GM23338 (cell line): ENCODE measurements around the gene CTNNA2. TPM values are rescaled to one million over a fixed set of nuclear protein-coding genes. Genes with fewer than 3 reads are reported as not detected.

Experiments used
- ATAC-seq: fragments of 200-7000 bp; cut with Tn5 transposase; 3 replicates; pipeline ENCODE4 v1.9.1; 2020
- DNase-seq: peaks from one replicate; pipeline ENCODE4 v3.0.0-alpha.2; 2015; ENCODE audit warnings: low spot score
- H2AFZ ChIP-seq: fragments of 200-600 bp; sonication (generic); 2 replicates; pipeline ENCODE4 v1.8.0; 2016; ENCODE audit warnings: antibody characterized with exemption, mild to moderate bottlenecking, moderate library complexity
- H3F3A ChIP-seq: fragments of 200-600 bp; sonication (generic); replicated peaks from 2 replicates; pipeline ENCODE4 v1.8.0; 2017; ENCODE audit warnings: antibody characterized with exemption, mixed run types, low read depth
- H3K27ac ChIP-seq: fragments of 200-600 bp; sonication (generic); 2 replicates; pipeline ENCODE4 v1.6.1; 2016; ENCODE audit warnings: low read depth
- H3K27me3 ChIP-seq: fragments of 200-600 bp; sonication (generic); 2 replicates; pipeline ENCODE4 v1.8.0; 2016; ENCODE audit warnings: mild to moderate bottlenecking, mixed run types, moderate library complexity; ENCODE audit not compliant: insufficient read depth
- H3K36me3 ChIP-seq: fragments of 200-600 bp; sonication (generic); 2 replicates; pipeline ENCODE4 v1.8.0; 2016; ENCODE audit warnings: mild to moderate bottlenecking; ENCODE audit not compliant: insufficient read depth
- H3K4me1 ChIP-seq: fragments of 200-600 bp; sonication (generic); 2 replicates; pipeline ENCODE4 v1.8.0; 2016; ENCODE audit warnings: mild to moderate bottlenecking, moderate library complexity; ENCODE audit not compliant: insufficient read depth
- H3K4me2 ChIP-seq: fragments of 200-600 bp; sonication (generic); 2 replicates; pipeline ENCODE4 v1.7.1; 2017; ENCODE audit warnings: mixed run types
- H3K4me3 ChIP-seq: fragments of 200-600 bp; sonication (generic); 2 replicates; pipeline ENCODE4 v1.6.1; 2016; ENCODE audit warnings: mixed run types
- H3K79me2 ChIP-seq: fragments of 200-600 bp; sonication (generic); replicated peaks from 2 replicates; pipeline ENCODE4 v1.8.0; 2017; ENCODE audit warnings: mild to moderate bottlenecking; ENCODE audit not compliant: insufficient read depth
- H3K9me2 ChIP-seq: fragments of 200-600 bp; sonication (generic); 2 replicates; pipeline ENCODE4 v1.8.0; 2017; ENCODE audit not compliant: insufficient read depth
- H4K20me1 ChIP-seq: fragments of 200-600 bp; sonication (generic); replicated peaks from 2 replicates; pipeline ENCODE4 v1.8.0; 2017; ENCODE audit warnings: mild to moderate bottlenecking; ENCODE audit not compliant: insufficient read depth
- H3K27ac Mint-ChIP-seq: 2 replicates; pipeline ENCODE4 v1.8.0; 2020; ENCODE audit warnings: inconsistent platforms, mild to moderate bottlenecking, moderate library complexity, mixed read lengths
- H3K27me3 Mint-ChIP-seq: 3 replicates; pipeline ENCODE4 v1.8.0; 2022; ENCODE audit warnings: low read depth, mild to moderate bottlenecking, moderate library complexity, mixed read lengths, inconsistent platforms; ENCODE audit not compliant: insufficient read depth, poor library complexity
- H3K36me3 Mint-ChIP-seq: 3 replicates; pipeline ENCODE4 v1.8.0; 2021; ENCODE audit warnings: low read depth, mild to moderate bottlenecking, inconsistent platforms, moderate library complexity, mixed read lengths
- H3K4me1 Mint-ChIP-seq: 3 replicates; pipeline ENCODE4 v1.8.0; 2020; ENCODE audit warnings: mild to moderate bottlenecking, inconsistent platforms, mixed read lengths
- H3K4me3 Mint-ChIP-seq: 3 replicates; pipeline ENCODE4 v1.8.0; 2021; ENCODE audit warnings: moderate library complexity, mild to moderate bottlenecking, inconsistent platforms, mixed read lengths
- H3K9me3 Mint-ChIP-seq: 3 replicates; pipeline ENCODE4 v1.8.0; 2020; ENCODE audit warnings: moderate library complexity, mild to moderate bottlenecking, inconsistent platforms, mixed read lengths
- CREB1 ChIP-seq: fragments of 250-450 bp; sonication (Bioruptor Pico); IDR thresholded peaks from 2 replicates; pipeline ENCODE4 v1.5.0; 2020; ENCODE audit warnings: low read depth, mild to moderate bottlenecking, moderate library complexity
- ETS1 ChIP-seq: IDR thresholded peaks from 2 replicates; pipeline ENCODE4 v1.6.1; 2016; ENCODE audit warnings: antibody characterized with exemption
- EZH2 ChIP-seq: fragments of 200-600 bp; sonication (generic); IDR thresholded peaks from one replicate; pipeline ENCODE4 v1.8.0; 2017; ENCODE audit warnings: antibody characterized with exemption, mild to moderate bottlenecking, low read depth; ENCODE audit not compliant: unreplicated experiment
- EZH2phosphoT487 ChIP-seq: fragments of 200-600 bp; sonication (generic); IDR thresholded peaks from one replicate; pipeline ENCODE4 v1.8.1; 2018; ENCODE audit warnings: antibody characterized with exemption; ENCODE audit not compliant: unreplicated experiment
- JUNB ChIP-seq: IDR thresholded peaks from one replicate; pipeline ENCODE4 v1.6.1; 2016; ENCODE audit warnings: antibody characterized with exemption; ENCODE audit not compliant: unreplicated experiment
- NANOG ChIP-seq: IDR thresholded peaks from 2 replicates; pipeline ENCODE4 v1.6.1; 2016; ENCODE audit warnings: antibody characterized with exemption, borderline replicate concordance
- POLR2AphosphoS5 ChIP-seq: IDR thresholded peaks from 2 replicates; pipeline ENCODE4 v1.6.1; 2016; ENCODE audit warnings: antibody characterized with exemption, low read depth
- REST ChIP-seq: IDR thresholded peaks from one replicate; pipeline ENCODE4 v1.6.1; 2018; ENCODE audit warnings: antibody characterized with exemption; ENCODE audit not compliant: unreplicated experiment
- STAT1 ChIP-seq: IDR thresholded peaks from one replicate; pipeline ENCODE4 v1.6.1; 2016; ENCODE audit warnings: antibody characterized with exemption; ENCODE audit not compliant: unreplicated experiment
- ZNF114 ChIP-seq: fragments of 250-450 bp; sonication (Bioruptor Pico); IDR thresholded peaks from 2 replicates; pipeline ENCODE4 v1.5.0; 2020; ENCODE audit warnings: mild to moderate bottlenecking, moderate library complexity
- ZNF331 ChIP-seq: fragments of 250-450 bp; sonication (Bioruptor Pico); IDR thresholded peaks from 2 replicates; pipeline ENCODE4 v1.5.0; 2020; ENCODE audit warnings: low read depth, mild to moderate bottlenecking, moderate library complexity
- polyA plus RNA-seq: library from polyadenylated mRNA; unstranded; fragments of >200 nt; fragmentation: Nextera tagmentation; extraction: Ambion mirVana; gene quantifications from 2 replicates; pipeline ENCODE4 v1.2.1, GENCODE V29; 2016
- total RNA-seq: library from RNA; depleted of rRNA; stranded (reverse); fragments of >200 nt; shearing (Covaris generic); gene quantifications from 2 replicates; pipeline ENCODE4 v1.2.3, GENCODE V29; 2014
- TF ChIP-seq, protein P1 (sequence below): fragments of 250-450 bp; sonication (Bioruptor Pico); IDR thresholded peaks from 2 replicates; pipeline ENCODE4 v1.5.0; 2020; ENCODE audit warnings: mild to moderate bottlenecking, moderate library complexity
- TF ChIP-seq, protein P2 (sequence below), 2 experiments: fragments of 200-600 bp in 1 of 2; sonication (generic) in 1 of 2; conservative IDR thresholded peaks; 2 replicates each; pipeline versions ENCODE4 v1.5.1 to v1.6.1; 2016 to 2017; ENCODE audit warnings: antibody characterized with exemption in 2 of 2, low read depth in 2 of 2, mild to moderate bottlenecking in 2 of 2, moderate library complexity in 1 of 2

Gene CTNNA2
- total and polyA plus RNA-seq, 2 experiments from 2014 or later = 6.4 to 15.6 TPM

DNA sequence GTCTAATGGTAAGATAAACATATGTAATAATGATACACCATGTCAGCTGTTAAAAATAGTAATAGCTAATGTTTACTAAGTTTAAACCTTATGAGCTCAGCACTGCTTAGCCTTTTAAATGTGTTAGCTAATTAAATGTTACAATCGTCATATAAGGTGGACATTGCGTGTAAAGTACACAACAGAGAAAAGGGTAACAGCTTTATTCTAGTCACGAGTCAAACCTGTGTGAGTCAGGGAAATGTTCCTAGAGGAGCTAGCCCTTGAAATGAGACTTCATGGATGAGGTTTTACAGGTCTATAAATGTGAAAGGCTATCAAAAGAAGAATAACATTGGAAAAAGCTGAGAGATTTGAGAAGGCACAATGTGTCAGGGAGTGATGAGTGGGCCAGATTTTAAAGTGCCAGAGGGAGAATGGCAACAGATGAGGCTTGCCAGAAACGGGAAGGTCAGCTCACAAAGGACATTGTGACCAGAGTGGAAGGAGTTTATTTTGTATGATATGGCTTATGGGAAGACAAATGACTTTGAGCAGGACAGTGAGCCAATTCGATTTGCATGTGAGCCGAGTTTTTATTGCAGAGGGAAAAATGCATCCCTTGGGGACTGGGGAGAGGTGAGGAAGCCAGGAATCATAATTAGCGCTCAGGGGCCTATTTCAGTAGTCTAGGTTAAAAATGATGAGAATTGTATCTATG is 276.3 kb downstream of the CTNNA2 start:
- Histone ChIP-seq H2AFZ (no peak overlapping the region), H3K4me2 (no peak overlapping the region), H3K27me3 (no peaks in the 10 kb centered on the region), H3F3A (no peaks in the 10 kb centered on the region), H3K79me2 (no peaks in the 10 kb centered on the region), H3K36me3 (no peaks in the 10 kb centered on the region), H3K9me2 (0 out of 2 replicates have a peak, but pooled peaks cover 6% of the 10 kb centered on the region), H3K4me1 (peaks cover 22% of the 10 kb centered on the region), H4K20me1 (no peaks in the 10 kb centered on the region), H3K4me3 (no peak overlapping the region), H3K27ac (peak overlapping the region; percentile 55; the same call in 1 of the 2 replicates)
- ATAC-seq (no peak), DNase-seq (no peak)
- peaks cover 2% of the 10 kb centered on the region for H3K27me3 Mint-ChIP-seq
- H3K4me3 Mint-ChIP-seq = no peak overlapping the region
- peaks cover 8% of the 10 kb centered on the region; the same call in 1 of the 3 replicates for H3K36me3 Mint-ChIP-seq
- TF ChIP-seq CREB1 (CRISPR knock-in tag) = no peak
- TF ChIP-seq REST = no peak
- no peak for TF ChIP-seq POLR2AphosphoS5
- TF ChIP-seq ZNF114 = no peak
- TF ChIP-seq, protein P1, sequence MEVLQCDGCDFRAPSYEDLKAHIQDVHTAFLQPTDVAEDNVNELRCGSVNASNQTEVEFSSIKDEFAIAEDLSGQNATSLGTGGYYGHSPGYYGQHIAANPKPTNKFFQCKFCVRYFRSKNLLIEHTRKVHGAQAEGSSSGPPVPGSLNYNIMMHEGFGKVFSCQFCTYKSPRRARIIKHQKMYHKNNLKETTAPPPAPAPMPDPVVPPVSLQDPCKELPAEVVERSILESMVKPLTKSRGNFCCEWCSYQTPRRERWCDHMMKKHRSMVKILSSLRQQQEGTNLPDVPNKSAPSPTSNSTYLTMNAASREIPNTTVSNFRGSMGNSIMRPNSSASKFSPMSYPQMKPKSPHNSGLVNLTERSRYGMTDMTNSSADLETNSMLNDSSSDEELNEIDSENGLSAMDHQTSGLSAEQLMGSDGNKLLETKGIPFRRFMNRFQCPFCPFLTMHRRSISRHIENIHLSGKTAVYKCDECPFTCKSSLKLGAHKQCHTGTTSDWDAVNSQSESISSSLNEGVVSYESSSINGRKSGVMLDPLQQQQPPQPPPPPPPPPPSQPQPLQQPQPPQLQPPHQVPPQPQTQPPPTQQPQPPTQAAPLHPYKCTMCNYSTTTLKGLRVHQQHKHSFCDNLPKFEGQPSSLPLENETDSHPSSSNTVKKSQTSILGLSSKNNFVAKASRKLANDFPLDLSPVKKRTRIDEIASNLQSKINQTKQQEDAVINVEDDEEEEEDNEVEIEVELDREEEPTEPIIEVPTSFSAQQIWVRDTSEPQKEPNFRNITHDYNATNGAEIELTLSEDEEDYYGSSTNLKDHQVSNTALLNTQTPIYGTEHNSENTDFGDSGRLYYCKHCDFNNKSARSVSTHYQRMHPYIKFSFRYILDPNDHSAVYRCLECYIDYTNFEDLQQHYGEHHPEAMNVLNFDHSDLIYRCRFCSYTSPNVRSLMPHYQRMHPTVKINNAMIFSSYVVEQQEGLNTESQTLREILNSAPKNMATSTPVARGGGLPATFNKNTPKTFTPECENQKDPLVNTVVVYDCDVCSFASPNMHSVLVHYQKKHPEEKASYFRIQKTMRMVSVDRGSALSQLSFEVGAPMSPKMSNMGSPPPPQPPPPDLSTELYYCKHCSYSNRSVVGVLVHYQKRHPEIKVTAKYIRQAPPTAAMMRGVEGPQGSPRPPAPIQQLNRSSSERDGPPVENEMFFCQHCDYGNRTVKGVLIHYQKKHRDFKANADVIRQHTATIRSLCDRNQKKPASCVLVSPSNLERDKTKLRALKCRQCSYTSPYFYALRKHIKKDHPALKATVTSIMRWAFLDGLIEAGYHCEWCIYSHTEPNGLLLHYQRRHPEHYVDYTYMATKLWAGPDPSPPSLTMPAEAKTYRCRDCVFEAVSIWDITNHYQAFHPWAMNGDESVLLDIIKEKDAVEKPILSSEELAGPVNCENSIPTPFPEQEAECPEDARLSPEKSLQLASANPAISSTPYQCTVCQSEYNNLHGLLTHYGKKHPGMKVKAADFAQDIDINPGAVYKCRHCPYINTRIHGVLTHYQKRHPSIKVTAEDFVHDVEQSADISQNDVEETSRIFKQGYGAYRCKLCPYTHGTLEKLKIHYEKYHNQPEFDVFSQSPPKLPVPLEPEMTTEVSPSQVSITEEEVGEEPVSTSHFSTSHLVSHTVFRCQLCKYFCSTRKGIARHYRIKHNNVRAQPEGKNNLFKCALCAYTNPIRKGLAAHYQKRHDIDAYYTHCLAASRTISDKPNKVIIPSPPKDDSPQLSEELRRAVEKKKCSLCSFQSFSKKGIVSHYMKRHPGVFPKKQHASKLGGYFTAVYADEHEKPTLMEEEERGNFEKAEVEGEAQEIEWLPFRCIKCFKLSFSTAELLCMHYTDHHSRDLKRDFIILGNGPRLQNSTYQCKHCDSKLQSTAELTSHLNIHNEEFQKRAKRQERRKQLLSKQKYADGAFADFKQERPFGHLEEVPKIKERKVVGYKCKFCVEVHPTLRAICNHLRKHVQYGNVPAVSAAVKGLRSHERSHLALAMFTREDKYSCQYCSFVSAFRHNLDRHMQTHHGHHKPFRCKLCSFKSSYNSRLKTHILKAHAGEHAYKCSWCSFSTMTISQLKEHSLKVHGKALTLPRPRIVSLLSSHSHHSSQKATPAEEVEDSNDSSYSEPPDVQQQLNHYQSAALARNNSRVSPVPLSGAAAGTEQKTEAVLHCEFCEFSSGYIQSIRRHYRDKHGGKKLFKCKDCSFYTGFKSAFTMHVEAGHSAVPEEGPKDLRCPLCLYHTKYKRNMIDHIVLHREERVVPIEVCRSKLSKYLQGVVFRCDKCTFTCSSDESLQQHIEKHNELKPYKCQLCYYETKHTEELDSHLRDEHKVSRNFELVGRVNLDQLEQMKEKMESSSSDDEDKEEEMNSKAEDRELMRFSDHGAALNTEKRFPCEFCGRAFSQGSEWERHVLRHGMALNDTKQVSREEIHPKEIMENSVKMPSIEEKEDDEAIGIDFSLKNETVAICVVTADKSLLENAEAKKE = no peak
- TF ChIP-seq NANOG = no peak
- no peak for TF ChIP-seq JUNB
- no peak for TF ChIP-seq EZH2
- no peak for TF ChIP-seq EZH2phosphoT487
- TF ChIP-seq STAT1 = no peak
- no peak for TF ChIP-seq ETS1
- TF ChIP-seq, protein P2, sequence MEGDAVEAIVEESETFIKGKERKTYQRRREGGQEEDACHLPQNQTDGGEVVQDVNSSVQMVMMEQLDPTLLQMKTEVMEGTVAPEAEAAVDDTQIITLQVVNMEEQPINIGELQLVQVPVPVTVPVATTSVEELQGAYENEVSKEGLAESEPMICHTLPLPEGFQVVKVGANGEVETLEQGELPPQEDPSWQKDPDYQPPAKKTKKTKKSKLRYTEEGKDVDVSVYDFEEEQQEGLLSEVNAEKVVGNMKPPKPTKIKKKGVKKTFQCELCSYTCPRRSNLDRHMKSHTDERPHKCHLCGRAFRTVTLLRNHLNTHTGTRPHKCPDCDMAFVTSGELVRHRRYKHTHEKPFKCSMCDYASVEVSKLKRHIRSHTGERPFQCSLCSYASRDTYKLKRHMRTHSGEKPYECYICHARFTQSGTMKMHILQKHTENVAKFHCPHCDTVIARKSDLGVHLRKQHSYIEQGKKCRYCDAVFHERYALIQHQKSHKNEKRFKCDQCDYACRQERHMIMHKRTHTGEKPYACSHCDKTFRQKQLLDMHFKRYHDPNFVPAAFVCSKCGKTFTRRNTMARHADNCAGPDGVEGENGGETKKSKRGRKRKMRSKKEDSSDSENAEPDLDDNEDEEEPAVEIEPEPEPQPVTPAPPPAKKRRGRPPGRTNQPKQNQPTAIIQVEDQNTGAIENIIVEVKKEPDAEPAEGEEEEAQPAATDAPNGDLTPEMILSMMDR (conservative IDR thresholded peaks at IDR 0.05; ENCODE audit: low read depth in 2 of 2) = no peak
- TF ChIP-seq ZNF331 = no peak
- H3K27ac Mint-ChIP-seq = no peak overlapping the region
- peaks cover 9% of the 10 kb centered on the region; the same call in 2 of the 3 replicates for H3K4me1 Mint-ChIP-seq
- H3K9me3 Mint-ChIP-seq = no peaks in the 10 kb centered on the region; the same call in 2 of the 3 replicates
